Central memory CD4-positive, alpha-beta T cell (primary cell): ENCODE measurements around the gene IPP.
"Not testable (repeated sequence)": the region's sequence is repeated elsewhere in the genome, so short reads cannot be mapped to it uniquely, and the experiment has no call there.

Experiments
- DNase-seq: peaks from one replicate; pipeline ENCODE4 v3.0.0; 2022
- total RNA-seq, 3 experiments: gene quantifications; one replicate each; lab custom pipeline; 2026; lab: John Stamatoyannopoulos, UW

IPP gene
- 14.4 to 19.5 (median 15.8) reads per million in 3 experiments for total RNA-seq

DNA sequence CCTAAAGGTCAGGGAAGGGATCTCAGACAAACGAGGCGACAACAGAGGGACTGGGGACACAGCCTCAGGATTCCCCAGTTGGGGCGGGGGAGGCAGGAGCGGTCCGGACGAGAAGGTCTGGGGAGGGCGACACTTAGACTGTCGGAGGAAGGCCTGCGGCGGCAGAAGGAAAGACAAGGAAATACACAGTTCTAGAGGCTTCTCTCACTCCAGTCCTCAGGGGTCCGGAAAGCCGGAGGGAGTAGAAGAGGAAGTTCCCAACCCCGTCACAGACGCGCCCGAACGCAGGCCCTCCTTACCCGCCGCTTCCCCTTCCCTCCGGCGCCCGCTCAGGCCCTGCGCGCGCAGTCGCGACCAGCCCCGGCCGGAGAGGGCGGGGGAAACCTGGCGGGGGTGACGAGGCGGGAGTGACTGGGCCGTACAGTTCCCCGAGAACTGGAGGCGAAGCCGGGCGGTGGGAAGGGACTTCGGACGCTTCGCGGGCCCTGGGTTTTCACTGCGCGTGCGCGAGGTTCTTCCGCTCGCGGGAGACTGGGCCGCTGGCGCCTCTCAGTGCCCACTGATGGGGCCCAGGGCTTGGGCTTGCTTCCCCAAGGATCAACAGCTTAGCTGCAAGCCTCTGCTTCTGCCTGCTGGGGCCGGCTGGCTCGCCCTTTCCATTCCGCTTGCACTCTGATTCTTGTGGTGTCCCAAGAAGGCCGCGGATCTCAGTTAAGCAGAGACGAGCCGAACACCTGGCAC, at the start of gene IPP:
TSS of gene IPP (minus strand) at position 356 of the 741 bp plus-strand sequence. CDS start 4,242 bp downstream, outside the sequence.
- peak; percentile 88 for DNase-seq

DNA sequence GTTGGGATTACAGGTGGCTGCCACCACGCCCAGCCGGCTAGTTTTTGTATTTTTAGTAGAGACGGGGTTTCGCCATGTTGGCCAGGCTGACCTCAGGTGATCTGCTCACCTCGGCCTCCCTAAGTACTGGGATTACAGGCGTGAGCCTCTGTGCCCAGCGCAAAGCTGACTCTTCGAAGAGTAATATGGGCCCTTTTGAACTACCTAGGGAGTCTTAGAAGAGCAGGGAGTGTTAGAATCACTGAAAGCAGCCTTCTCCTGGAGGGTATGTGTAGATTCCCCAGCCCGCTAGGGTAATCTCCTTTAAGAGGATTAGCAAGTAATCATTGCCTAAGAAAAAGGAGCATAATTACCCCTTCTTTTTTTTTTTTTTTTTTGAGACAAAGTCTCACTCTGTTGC, 46.5 kb upstream of the IPP start:
- no peak for DNase-seq

DNA sequence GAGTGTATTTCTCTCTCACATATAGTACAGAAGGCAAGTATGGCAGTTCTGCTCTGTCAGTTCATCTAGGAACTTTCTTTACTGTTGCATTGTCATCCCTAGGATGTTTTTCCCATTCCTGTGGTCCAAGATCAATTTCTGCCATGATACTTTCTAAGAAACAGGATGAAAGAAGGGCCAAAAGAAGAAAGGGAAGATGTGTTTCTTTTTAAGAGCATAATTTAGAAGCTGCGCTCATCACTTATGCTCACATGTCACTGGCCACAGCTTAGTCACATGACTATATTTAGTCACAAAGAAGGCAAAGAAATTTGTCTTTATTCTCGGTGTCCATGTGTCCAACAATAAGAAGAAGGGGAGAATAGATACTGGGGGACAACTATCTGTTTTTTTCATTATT, 45.9 kb upstream of the IPP start:
- DNase-seq: no peak

- DNase-seq: no peak
Measured at GRCh38 chr1:45793942-45794604, 43.6 kb upstream of the IPP start.

DNA sequence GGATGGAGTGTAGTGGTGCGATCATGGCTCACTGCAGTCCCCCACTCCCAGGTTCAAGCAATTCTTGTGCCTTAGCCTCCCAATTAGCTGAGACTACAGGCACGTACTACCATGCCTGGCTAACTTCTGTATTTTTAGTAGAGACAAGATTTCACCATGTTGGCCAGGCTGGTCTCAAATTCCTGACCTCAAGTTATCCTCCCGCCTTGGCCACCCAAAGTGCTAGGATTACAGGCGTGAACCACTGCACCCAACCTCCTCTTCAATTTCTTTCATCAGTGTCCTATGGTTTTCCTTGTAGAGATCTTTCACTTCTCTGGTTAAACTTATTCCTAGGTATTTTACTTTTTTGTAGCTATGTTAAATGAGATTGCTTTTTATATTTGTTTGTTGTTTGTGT, 42.3 kb upstream of the IPP start:
- DNase-seq: no peak

DNA sequence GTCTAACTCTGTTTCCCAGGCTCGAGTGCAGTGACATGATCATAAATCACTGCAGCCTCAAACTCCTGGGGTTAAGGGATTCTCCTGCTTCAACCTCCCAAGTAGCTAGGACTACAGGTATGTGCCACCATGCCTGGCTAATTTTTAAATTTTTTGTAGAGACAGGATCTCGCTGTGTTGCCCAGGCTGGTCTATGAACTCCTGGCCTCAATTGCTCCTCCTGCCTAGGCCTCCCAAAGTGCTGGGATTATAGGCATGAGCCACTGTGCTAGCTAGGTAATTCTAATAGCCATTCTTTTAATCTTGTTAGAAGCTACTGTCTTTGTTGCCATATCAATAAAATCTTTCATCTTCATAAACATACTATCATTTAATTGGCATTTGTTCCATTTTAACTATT, 39.1 kb upstream of the IPP start:
- DNase-seq: no peak

GRCh38 chr1:45787905-45788304, 37.5 kb upstream of the IPP start:
- no peak for DNase-seq

- peak; percentile 65 for DNase-seq
Measured at GRCh38 chr1:45785583-45785982, 35.1 kb upstream of the IPP start.

- no peak for DNase-seq
Measured at GRCh38 chr1:45775794-45776193, 25.3 kb upstream of the IPP start.

DNA sequence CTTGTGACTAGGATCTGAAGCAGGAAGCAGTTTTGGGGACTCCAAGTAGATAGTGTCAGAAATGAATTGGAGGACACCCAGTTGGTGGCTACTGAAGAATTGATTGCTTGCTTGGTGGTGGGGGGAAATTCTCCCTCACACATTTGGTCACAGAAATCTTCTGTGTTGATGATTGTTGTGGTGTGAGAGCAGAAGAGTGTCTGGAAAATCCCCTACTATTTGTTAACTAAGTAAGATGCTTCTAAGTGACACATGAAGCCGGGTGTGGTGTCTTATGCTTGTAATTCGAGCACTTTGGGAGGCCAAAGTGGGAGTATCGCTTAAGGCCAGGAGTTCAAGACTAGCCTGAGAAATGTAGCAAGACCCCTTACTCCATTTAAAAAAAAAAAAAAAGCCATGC, 22.5 kb upstream of the IPP start:
- no peak for DNase-seq

GRCh38 chr1:45769261-45769932, 18.9 kb upstream of the IPP start:
- no peak for DNase-seq

DNA sequence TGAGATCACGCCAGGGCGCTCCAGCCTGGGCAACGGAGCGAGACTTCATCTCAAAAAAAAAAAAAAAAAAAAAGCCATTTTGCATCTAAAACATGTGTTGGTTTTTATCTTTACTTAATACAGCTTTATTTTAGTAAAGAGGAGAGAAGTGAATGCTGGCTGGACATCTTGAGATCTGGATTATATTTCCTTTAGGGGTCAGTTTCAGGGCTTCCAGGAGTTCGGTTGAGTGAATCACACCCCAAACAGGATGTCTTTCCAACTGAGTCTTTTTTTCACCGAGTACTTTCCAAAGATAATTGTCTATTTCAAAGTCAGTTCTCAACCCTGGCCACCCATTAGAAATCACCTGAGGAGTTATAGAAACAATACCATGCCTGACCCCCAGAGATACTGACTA, 16.6 kb upstream of the IPP start:
- no peak for DNase-seq

DNA sequence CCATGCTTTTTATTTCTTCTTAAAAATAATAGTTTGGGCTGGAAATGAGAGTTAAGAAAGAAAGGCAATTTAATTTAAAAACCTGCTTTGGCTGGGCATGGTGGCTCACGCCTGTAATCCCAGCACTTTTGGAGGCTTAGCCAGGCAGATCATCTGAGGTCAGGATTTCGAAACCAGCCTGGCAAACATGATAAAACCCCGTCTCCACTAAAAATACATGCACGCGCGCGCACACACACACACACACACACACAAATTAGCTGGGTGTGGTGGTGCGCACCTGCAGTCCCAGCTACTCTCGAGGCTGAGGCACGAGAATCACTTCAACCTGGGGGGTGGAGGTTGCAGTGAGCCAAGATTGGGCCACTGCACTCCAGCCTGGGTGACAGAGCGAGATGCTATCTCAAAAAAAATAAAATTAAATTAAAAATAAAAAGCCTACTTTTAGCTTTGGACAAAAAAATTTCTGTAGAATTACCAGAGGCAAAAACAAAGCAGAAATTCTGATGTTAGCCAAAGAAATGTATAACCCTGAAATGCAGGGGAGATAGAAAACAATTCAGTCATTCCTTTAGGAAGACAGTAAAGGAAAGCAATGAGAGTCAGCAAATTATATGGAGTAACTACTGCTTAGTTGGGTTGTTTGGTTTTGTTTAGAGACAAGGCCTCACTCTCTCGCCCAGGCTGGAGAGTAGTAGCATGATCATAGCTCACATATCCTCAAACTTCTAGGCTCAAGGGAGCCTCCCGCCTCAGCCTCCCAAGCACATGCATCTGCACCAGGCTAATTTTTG, 15.7 kb upstream of the IPP start:
- DNase-seq: no peak

DNA sequence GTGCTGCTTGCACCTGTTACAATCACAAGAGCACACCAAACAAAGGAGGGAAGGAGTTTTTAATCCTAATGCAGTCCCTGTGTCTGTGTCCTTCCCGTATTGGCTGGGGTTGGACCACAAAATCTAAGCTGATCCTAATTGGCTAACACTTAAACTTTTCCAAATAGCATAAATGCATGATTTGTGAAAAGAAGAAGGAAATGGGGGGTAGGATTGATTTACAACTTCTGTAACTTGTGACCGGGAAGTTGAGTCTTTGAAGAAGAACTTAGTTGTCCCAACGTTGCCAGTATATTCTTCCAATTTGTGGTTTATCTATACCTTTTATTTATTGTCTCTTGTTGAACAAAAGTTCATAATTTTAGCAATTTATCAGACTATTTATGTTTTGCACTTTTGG, 11.8 kb upstream of the IPP start:
- DNase-seq: no peak

GRCh38 chr1:45755697-45756096, 5.2 kb upstream of the IPP start:
- DNase-seq: no peak

GRCh38 chr1:45753248-45754037, 3.0 kb upstream of the IPP start:
- no peak for DNase-seq

DNA sequence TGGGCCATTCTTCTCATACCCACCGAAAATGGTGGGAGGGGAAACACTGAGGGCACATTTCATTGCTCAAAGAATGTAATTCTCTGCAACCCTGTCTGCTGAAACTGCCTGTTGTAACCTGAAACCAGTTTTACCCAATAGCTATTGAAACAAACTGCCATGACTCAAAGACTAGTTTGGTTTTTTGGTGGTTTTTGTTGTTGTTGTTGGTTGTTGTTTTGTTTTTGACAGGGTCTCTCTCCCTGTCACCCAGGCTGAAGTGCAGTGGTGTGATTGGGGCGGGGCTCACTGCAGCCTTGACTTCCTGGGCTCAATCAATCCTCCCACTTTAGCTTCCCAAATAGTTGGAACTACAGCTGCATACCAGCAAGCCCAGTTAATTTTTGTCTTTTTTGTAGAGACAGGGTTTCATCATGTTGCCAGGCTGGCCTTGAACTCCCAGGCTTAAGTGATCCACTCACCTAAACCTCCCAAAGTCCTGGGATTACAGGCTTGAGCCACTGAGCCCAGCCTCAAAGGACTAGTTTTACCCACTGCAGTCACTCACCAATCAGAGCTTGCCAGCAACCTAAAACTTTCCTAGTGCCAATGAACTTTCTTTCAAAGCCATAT, 2.1 kb upstream of the IPP start:
- DNase-seq: no peak

DNA sequence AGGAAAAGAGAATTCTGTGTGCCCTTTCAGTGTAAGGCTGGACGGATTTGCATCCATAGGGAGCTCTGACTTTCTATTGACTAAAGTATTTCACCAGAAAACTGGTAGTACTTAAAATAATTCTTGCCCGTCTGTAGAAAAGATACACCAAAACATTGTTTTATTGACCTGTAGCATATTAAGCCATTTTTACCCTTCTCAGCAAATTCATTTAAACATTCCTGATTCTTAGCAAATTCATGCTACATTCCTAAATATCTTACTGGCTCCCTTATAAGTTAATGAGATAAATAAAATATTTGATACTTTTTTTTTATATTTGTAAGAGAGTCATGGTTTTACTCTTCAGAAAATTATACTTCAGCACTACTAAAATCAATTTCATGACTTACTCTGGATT, 1.6 kb upstream of the IPP start:
- DNase-seq: no peak

- not testable (repeated sequence) for DNase-seq
Measured at GRCh38 chr1:45751039-45751838, 786 bp upstream of the IPP start.

DNA sequence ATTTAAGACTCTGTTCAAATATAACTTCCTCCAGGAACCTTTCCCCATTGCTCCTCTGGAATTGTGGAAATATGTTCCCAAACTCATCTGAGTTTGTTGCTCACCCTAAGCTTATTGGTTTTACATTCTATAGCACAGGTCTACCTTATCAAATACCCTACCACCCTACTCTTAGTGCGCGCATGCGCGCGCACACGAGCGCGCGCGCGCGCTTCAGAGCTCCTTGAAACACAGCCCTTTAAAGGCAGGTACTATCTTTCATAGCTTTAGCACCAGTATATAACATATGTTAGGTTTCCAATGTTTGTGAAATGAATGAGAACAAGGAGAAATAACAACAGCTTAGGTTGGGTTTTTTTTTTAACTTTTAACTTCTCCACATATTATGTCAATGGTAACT, 3.5 kb downstream of the IPP start:
- no peak for DNase-seq

DNA sequence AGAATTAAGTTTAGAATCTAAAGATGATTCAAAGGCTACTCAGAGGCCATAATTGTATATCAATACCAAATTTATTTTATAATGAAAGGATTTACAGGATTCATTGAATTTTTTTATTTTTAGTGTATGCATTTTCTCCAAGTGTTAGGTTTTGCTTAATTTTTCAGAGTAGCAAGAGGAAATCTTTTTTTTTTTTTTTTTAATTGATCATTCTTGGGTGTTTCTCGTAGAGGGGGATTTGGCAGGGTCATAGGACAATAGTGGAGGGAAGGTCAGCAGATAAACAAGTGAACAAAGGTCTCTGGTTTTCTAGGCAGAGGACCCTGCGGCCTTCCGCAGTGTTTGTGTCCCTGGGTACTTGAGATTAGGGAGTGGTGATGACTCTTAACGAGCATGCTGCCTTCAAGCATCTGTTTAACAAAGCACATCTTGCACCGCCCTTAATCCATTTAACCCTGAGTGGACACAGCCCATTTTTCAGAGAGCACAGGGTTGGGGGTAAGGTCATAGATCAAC, 10.8 kb downstream of the IPP start:
- not testable (repeated sequence) for DNase-seq
